Measurements from ENCODE around the gene APOL5. TPM values are rescaled to one million over a fixed set of nuclear protein-coding genes. Genes with fewer than 3 reads are reported as not detected.

The APOL5 gene
- polyA plus RNA-seq, 1 of the 3 experiments (the other 2 are of a cell fraction), result not detected

GRCh38 chr22:35729309-35729698 is 11.6 kb downstream of the APOL5 start (continued):
- TF ChIP-seq REST (IDR thresholded peaks at IDR 0.05; ENCODE audit: low read depth, low read length), result no peak
- TF ChIP-seq MAX (IDR thresholded peaks at IDR 0.05; ENCODE audit: low read depth), result no peak
- TF ChIP-seq POLR2AphosphoS5 (IDR thresholded peaks at IDR 0.05; ENCODE audit: low read depth, low read length), result no peak

- Histone ChIP-seq H3K9me3 (no peaks in the 10 kb centered on the region), H3K36me3 (replicated peaks in 1 of 2; ENCODE audit: control insufficient read depth in 1 of 2, insufficient read depth in 2 of 2, low read length in 1 of 2) (peaks cover 2 to 6% of the 10 kb centered on the region in 2 experiments), H3K9ac (no peak overlapping the region), H3F3A (replicated peaks; ENCODE audit: insufficient read depth) (peaks cover 6% of the 10 kb centered on the region), H3K4me3 (ENCODE audit: low read depth in 2 of 2, low read length in 1 of 2) (no peak overlapping the region), H3K4me1 (ENCODE audit: control insufficient read depth in 1 of 2, insufficient read depth in 2 of 2, low read depth in 1 of 2, low read length in 1 of 2) (peaks cover 0 to 2% of the 10 kb centered on the region in 2 experiments; a peak in 1 of 4 replicates), H3K9me2 (no peaks in the 10 kb centered on the region), H4K20me1 (ENCODE audit: insufficient read depth) (no peaks in the 10 kb centered on the region), H3K79me2 (ENCODE audit: insufficient read depth) (no peaks in the 10 kb centered on the region), H2AFZ (ENCODE audit: low read depth) (no peak overlapping the region), H3K27me3 (ENCODE audit: insufficient read depth) (no peaks in the 10 kb centered on the region), H3K27ac (ENCODE audit: low read depth in 2 of 2, low read length in 1 of 2) (no peak overlapping the region), H3K4me2 (no peak overlapping the region)
- ChIA-PET CTCF (no interaction called here), POLR2A (no interaction called here)
- no peak for DNase-seq
- WGBS (ENCODE audit: low lambda C conversion rate), result 79% methylated on average over 10 of the region's 10 CpGs
- TF ChIP-seq PBX3 (IDR thresholded peaks at IDR 0.05) (no peak), RAD21 (IDR thresholded peaks at IDR 0.05; ENCODE audit: low read length) (no peak), ELF1 (IDR thresholded peaks at IDR 0.05) (no peak), USF2 (IDR thresholded peaks at IDR 0.05; ENCODE audit: borderline replicate concordance, low read depth, low read length) (no peak), TAF1 (IDR thresholded peaks at IDR 0.05; ENCODE audit: borderline replicate concordance, low read depth, low read length) (no peak), FOXJ3 (CRISPR knock-in tag; IDR thresholded peaks at IDR 0.05) (no peak), IRF3 (IDR thresholded peaks at IDR 0.05; ENCODE audit: low read depth, low read length) (no peak), NRF1 (IDR thresholded peaks at IDR 0.05; ENCODE audit: low read depth, low read length) (no peak), JUND (IDR thresholded peaks at IDR 0.05) (no peak), RXRA (IDR thresholded peaks at IDR 0.05; ENCODE audit: borderline replicate concordance, low read depth) (no peak), CTCF (IDR thresholded peaks at IDR 0.05) (no peak), MEF2A (IDR thresholded peaks at IDR 0.05; ENCODE audit: borderline replicate concordance, low read depth) (no peak), SIN3A (IDR thresholded peaks at IDR 0.05; ENCODE audit: borderline replicate concordance, low read depth, low read length) (no peak), GABPA (IDR thresholded peaks at IDR 0.05; ENCODE audit: low read depth) (no peak), POLR2AphosphoS5 (IDR thresholded peaks at IDR 0.05; ENCODE audit: low read depth, low read length) (no peak), MAX (IDR thresholded peaks at IDR 0.05; ENCODE audit: low read depth) (no peak), CHD2 (IDR thresholded peaks at IDR 0.05; ENCODE audit: low read length, partially characterized antibody) (no peak)
Observed at GRCh38 chr22:35731321-35731720, 13.6 kb downstream of the APOL5 start.
